H1 (cell line): ENCODE results near the gene AUH. TPM values are rescaled to one million over a fixed set of nuclear protein-coding genes. Genes with fewer than 3 reads are reported as not detected.

Source experiments
- CTCF ChIA-PET: fragments of 300-600 bp; sonication (Branson Sonifier 250); formaldehyde crosslinking; loops from one replicate; lab custom pipeline; 2021; ENCODE audit not compliant: partially characterized antibody; lab: Charles Lee
- POLR2A ChIA-PET: fragments of 300-600 bp; sonication (Branson Sonifier 250); formaldehyde crosslinking; loops from one replicate; lab custom pipeline; 2021; ENCODE audit warnings: inconsistent platforms; ENCODE audit not compliant: partially characterized antibody; lab: Charles Lee
- DNase-seq, 2 experiments: peaks; one replicate each; pipeline versions ENCODE4 v3.0.0 to v3.0.0-alpha.2; 2010 to 2022; ENCODE audit warnings: low spot score in 2 of 2, low read depth in 1 of 2, mixed read lengths in 1 of 2
- FAIRE-seq: peaks from 2 replicates; lab custom pipeline; 2011; peaks lifted over from hg19 to GRCh38; lab: Jason Lieb, UNC
- H2AFZ ChIP-seq: 2 replicates; pipeline ENCODE4 v1.8.1; 2012; ENCODE audit warnings: low read length, inconsistent platforms
- H2AK5ac ChIP-seq: 2 replicates; pipeline ENCODE4 v1.6.1; 2013; ENCODE audit warnings: low read depth, low read length
- H2BK120ac ChIP-seq: replicated peaks from 2 replicates; pipeline ENCODE3; 2013; ENCODE audit warnings: low read depth, low read length, inconsistent platforms
- H2BK12ac ChIP-seq: 2 replicates; pipeline ENCODE4 v1.6.1; 2013; ENCODE audit warnings: low read depth, low read length
- H2BK15ac ChIP-seq: 2 replicates; pipeline ENCODE4 v1.6.1; 2013; ENCODE audit warnings: low read length
- H2BK20ac ChIP-seq: 2 replicates; pipeline ENCODE4 v1.6.1; 2013; ENCODE audit warnings: low read length
- H2BK5ac ChIP-seq: 2 replicates; pipeline ENCODE4 v1.6.1; 2013; ENCODE audit warnings: low read depth, low read length
- H3K14ac ChIP-seq: 2 replicates; pipeline ENCODE4 v1.6.1; 2013; ENCODE audit warnings: inconsistent platforms; ENCODE audit not compliant: insufficient read length
- H3K18ac ChIP-seq: 2 replicates; pipeline ENCODE4 v1.6.1; 2013; ENCODE audit warnings: low read length; ENCODE audit errors: extremely low read depth
- H3K23ac ChIP-seq: 2 replicates; pipeline ENCODE4 v1.6.1; 2013; ENCODE audit warnings: inconsistent platforms; ENCODE audit not compliant: insufficient read length
- H3K23me2 ChIP-seq: 2 replicates; pipeline ENCODE4 v1.6.1; 2013; ENCODE audit warnings: low read depth, low read length
- H3K27ac ChIP-seq: 2 replicates; pipeline ENCODE4 v1.6.1; 2011; ENCODE audit warnings: low read depth, low read length, inconsistent platforms
- H3K27me3 ChIP-seq, 4 experiments: replicated peaks in 1 of 4; 1 replicate in 1 of 4; 2 replicates in 3 of 4; pipeline versions ENCODE4 v1.6.1 to v1.8.1; 2011 to 2013; ENCODE audit warnings: low read length in 3 of 4, mild to moderate bottlenecking in 3 of 4, inconsistent platforms in 2 of 4, mixed read lengths in 2 of 4, moderate library complexity in 1 of 4; ENCODE audit not compliant: control insufficient read depth in 3 of 4, insufficient read depth in 3 of 4; ENCODE audit errors: extremely low read depth in 1 of 4
- H3K36me3 ChIP-seq, 4 experiments: 2 replicates each; pipeline versions ENCODE4 v1.6.1 to v1.8.1; 2011 to 2013; ENCODE audit warnings: mild to moderate bottlenecking in 4 of 4, low read length in 3 of 4, moderate library complexity in 2 of 4, control low read depth in 1 of 4, inconsistent platforms in 1 of 4; ENCODE audit not compliant: insufficient read depth in 4 of 4, control insufficient read depth in 2 of 4
- H3K4ac ChIP-seq: replicated peaks from 2 replicates; pipeline ENCODE3; 2013; ENCODE audit warnings: low read length, low read depth, mixed read lengths, inconsistent platforms; ENCODE audit not compliant: insufficient read length
- H3K4me1 ChIP-seq, 4 experiments: replicated peaks in 1 of 4; 1 replicate in 1 of 4; 2 replicates in 3 of 4; pipeline versions ENCODE4 v1.6.1 to v1.8.1; 2011 to 2013; ENCODE audit warnings: low read length in 3 of 4, inconsistent platforms in 2 of 4, mixed read lengths in 1 of 4; ENCODE audit not compliant: insufficient read depth in 4 of 4, control insufficient read depth in 3 of 4
- H3K4me2 ChIP-seq, 2 experiments: 2 replicates each; pipeline versions ENCODE4 v1.6.1 to v1.8.1; 2011 to 2013; ENCODE audit warnings: low read depth in 2 of 2, low read length in 2 of 2, control low read depth in 1 of 2, inconsistent platforms in 1 of 2, mild to moderate bottlenecking in 1 of 2; ENCODE audit not compliant: insufficient read depth in 1 of 2
- H3K4me3 ChIP-seq, 4 experiments: fragments of 200-600, 300-600 bp in 1 of 4; sonication (generic), shearing (Covaris generic), sonication (Bioruptor Twin) in 1 of 4; 2 replicates each; pipeline versions ENCODE4 v1.5.1 to v1.8.1; 2011 to 2016; ENCODE audit warnings: low read length in 4 of 4, low read depth in 3 of 4, control low read depth in 2 of 4, inconsistent platforms in 2 of 4, mild to moderate bottlenecking in 2 of 4, mixed read lengths in 1 of 4, moderate library complexity in 1 of 4; ENCODE audit not compliant: insufficient read depth in 2 of 4; ENCODE audit errors: extremely low read depth in 1 of 4
- H3K56ac ChIP-seq: replicated peaks from 2 replicates; pipeline ENCODE3; 2013; ENCODE audit warnings: low read depth, mild to moderate bottlenecking, mixed read lengths, low read length, inconsistent platforms; ENCODE audit not compliant: insufficient read length
- H3K79me1 ChIP-seq: 2 replicates; pipeline ENCODE4 v1.6.1; 2013; ENCODE audit warnings: low read depth, low read length, control low read depth
- H3K79me2 ChIP-seq, 2 experiments: 2 replicates each; pipeline versions ENCODE4 v1.6.1 to v1.8.1; 2012 to 2013; ENCODE audit warnings: low read length in 2 of 2, mild to moderate bottlenecking in 2 of 2, inconsistent platforms in 1 of 2; ENCODE audit not compliant: insufficient read depth in 2 of 2, control insufficient read depth in 1 of 2
- H3K9ac ChIP-seq, 4 experiments: replicated peaks in 1 of 4; 1 replicate in 1 of 4; 2 replicates in 3 of 4; pipeline versions ENCODE4 v1.6.1 to v1.8.1; 2011 to 2013; ENCODE audit warnings: low read depth in 3 of 4, low read length in 3 of 4, control low read depth in 2 of 4, mild to moderate bottlenecking in 2 of 4, moderate library complexity in 2 of 4, inconsistent platforms in 1 of 4; ENCODE audit errors: extremely low read depth in 1 of 4
- H3K9me3 ChIP-seq, 2 experiments: 2 replicates each; pipeline versions ENCODE4 v1.6.1 to v1.8.1; 2012 to 2013; ENCODE audit warnings: mild to moderate bottlenecking in 2 of 2, moderate library complexity in 2 of 2, control low read depth in 1 of 2, inconsistent platforms in 1 of 2, low read depth in 1 of 2, low read length in 1 of 2, mixed read lengths in 1 of 2; ENCODE audit not compliant: insufficient read depth in 2 of 2
- H4K20me1 ChIP-seq, 2 experiments: replicated peaks in 1 of 2; 2 replicates each; pipeline versions ENCODE3 to v1.8.1; 2011 to 2013; ENCODE audit warnings: inconsistent platforms in 2 of 2, low read length in 2 of 2, mild to moderate bottlenecking in 1 of 2; ENCODE audit not compliant: insufficient read depth in 2 of 2, control insufficient read depth in 1 of 2
- H4K5ac ChIP-seq: 2 replicates; pipeline ENCODE4 v1.6.1; 2013; ENCODE audit warnings: low read length, low read depth, mixed read lengths, inconsistent platforms; ENCODE audit not compliant: insufficient read length
- H4K8ac ChIP-seq: 2 replicates; pipeline ENCODE4 v1.8.0; 2013; ENCODE audit warnings: mild to moderate bottlenecking, moderate library complexity, low read length, inconsistent platforms; ENCODE audit not compliant: insufficient read depth; ENCODE audit errors: extremely low read depth
- H4K91ac ChIP-seq: replicated peaks from 2 replicates; pipeline ENCODE3; 2013; ENCODE audit warnings: low read length, mixed read lengths, inconsistent platforms; ENCODE audit not compliant: insufficient read length
- SRF ChIP-seq: IDR thresholded peaks from 2 replicates; pipeline ENCODE4 v1.6.1; 2011; ENCODE audit warnings: mild to moderate bottlenecking, low read depth, low read length, moderate library complexity
- WGBS, 2 experiments: shearing (Covaris generic) in 1 of 2; methylation state at CpG; one replicate each; pipeline versions ENCODE4 v1.1.6 to v1.1.7; 2013 to 2015; ENCODE audit warnings: low lambda C conversion rate in 2 of 2, mixed read lengths in 2 of 2, inconsistent platforms in 1 of 2, low coverage in 1 of 2, missing lambda C conversion rate in 1 of 2; ENCODE audit not compliant: insufficient replicate concordance in 2 of 2, insufficient coverage in 1 of 2, insufficient read length in 1 of 2; ENCODE audit errors: extremely low coverage in 1 of 2, missing lambda C conversion rate in 1 of 2; 5-methylcytosine and 5-hydroxymethylcytosine counted together
- polyA plus RNA-seq, 7 experiments: library from polyadenylated mRNA; depleted of rRNA in 3 of 7; stranded (reverse) in 5 of 7; unstranded in 2 of 7; fragments of >200 nt in 5 of 7; fragments of 200-250 nt in 2 of 7; gene quantifications; 1 replicate in 5 of 7; 2 replicates in 1 of 7; 4 replicates in 1 of 7; pipeline versions ENCODE4 v1.2.1 to v1.2.3, GENCODE V29; 2011 to 2013; ENCODE audit warnings: missing spikeins in 2 of 7, mixed read lengths in 2 of 7
- total RNA-seq: library from RNA; stranded (reverse); fragmentation: NEBNext Ultra II Directional; extraction: Animal tissue kit (Norgen Biotek cat#: 25700); gene quantifications from 2 replicates; pipeline ENCODE4 v1.2.1, GENCODE V29; 2021

AUH gene
- total and polyA plus RNA-seq, 2 of the 8 experiments (the other 6 are each of a cell fraction or from before 2014, with no cell fraction given), result 5.8 to 21.9 TPM

DNA sequence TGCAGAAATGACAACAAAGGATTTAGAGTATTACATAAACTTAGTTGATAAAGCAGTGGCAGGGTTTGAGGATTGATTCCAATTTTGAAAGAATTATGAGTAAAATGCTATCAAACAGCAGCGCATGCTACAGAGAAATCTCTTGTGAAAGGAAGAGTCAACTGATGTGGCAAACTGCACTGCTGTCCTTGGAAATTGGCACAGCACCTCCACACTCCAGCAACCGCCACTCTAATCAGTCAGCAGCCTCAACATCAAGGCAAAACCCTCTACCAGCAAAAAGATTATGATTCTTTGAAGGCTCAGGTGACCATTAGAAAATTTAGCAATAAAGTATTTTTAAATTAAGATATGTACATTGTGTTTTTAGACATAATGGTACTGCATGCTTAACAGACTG lies 66.4 kb downstream of the AUH start:
- H2BK12ac ChIP-seq, result no peak overlapping the region
- H3K23ac ChIP-seq, result no peak overlapping the region
- H3K18ac ChIP-seq, result no peak overlapping the region
- no peaks in the 10 kb centered on the region for H3K79me1 ChIP-seq
- no peak overlapping the region for H3K4me3 ChIP-seq
- H3K56ac ChIP-seq, result no peak overlapping the region
- H3K27me3 ChIP-seq, result no peaks in the 10 kb centered on the region
- H3K14ac ChIP-seq, result no peak overlapping the region
- no peak overlapping the region for H3K4ac ChIP-seq
- H3K36me3 ChIP-seq, result peaks cover 2 to 22% (median 6%) of the 10 kb centered on the region in 4 experiments; a peak in 6 of 8 replicates
- H3K4me2 ChIP-seq, result no peak overlapping the region
- no peak for TF ChIP-seq SRF
- DNase-seq (no peak), FAIRE-seq (no peak)
- no peak overlapping the region for H2BK20ac ChIP-seq
- H4K20me1 ChIP-seq, result no peaks in the 10 kb centered on the region
- H3K9ac ChIP-seq, result no peak overlapping the region
- H2AK5ac ChIP-seq, result no peak overlapping the region
- no peaks in the 10 kb centered on the region for H3K23me2 ChIP-seq
- no peak overlapping the region for H2AFZ ChIP-seq
- WGBS, 2 experiments, result 98% methylated on average over 2 of the region's 2 CpGs; no CpG with 5 or more reads in 1 of the 2 experiments
- no peak overlapping the region for H3K27ac ChIP-seq
- no peak overlapping the region for H2BK5ac ChIP-seq
- no peaks in the 10 kb centered on the region for H3K4me1 ChIP-seq
- no peak overlapping the region for H4K5ac ChIP-seq
- no peak overlapping the region for H2BK15ac ChIP-seq
- CTCF ChIA-PET, result no interaction called here
- no peak overlapping the region for H4K8ac ChIP-seq
- no peak overlapping the region for H4K91ac ChIP-seq
- POLR2A ChIA-PET, result no interaction called here
- H3K9me3 ChIP-seq, result no peaks in the 10 kb centered on the region
- H3K79me2 ChIP-seq, result no peaks in the 10 kb centered on the region
- H2BK120ac ChIP-seq, result no peak overlapping the region
